Suprapubic skin (tissue), 4 donors: ENCODE results near the gene TMCC1. TPM values are rescaled to one million over a fixed set of nuclear protein-coding genes. Genes with fewer than 3 reads are reported as not detected.
A peak's percentile ranks its signal among the peaks of the same experiment; 100 is the strongest.

Source experiments
- DNase-seq, 2 donors: peaks; one replicate each; pipeline ENCODE4 v3.0.0-alpha.2; 2019; ENCODE audit warnings: low spot score in 2 of 2
- H3K27ac ChIP-seq: fragments of 200-600 bp; sonication (generic); one replicate; pipeline ENCODE4 v1.5.1; 2019
- H3K27me3 ChIP-seq: fragments of 200-600 bp; sonication (generic); one replicate; pipeline ENCODE4 v1.5.1; 2019
- H3K36me3 ChIP-seq: fragments of 200-600 bp; sonication (generic); one replicate; pipeline ENCODE4 v1.5.1; 2019
- H3K4me1 ChIP-seq: fragments of 200-600 bp; sonication (generic); one replicate; pipeline ENCODE4 v1.5.1; 2019
- H3K4me3 ChIP-seq: fragments of 200-600 bp; sonication (generic); one replicate; pipeline ENCODE4 v1.5.1; 2019; ENCODE audit warnings: mild to moderate bottlenecking
- H3K9me3 ChIP-seq: fragments of 200-600 bp; sonication (generic); one replicate; pipeline ENCODE4 v1.5.1; 2019
- CTCF ChIP-seq, 2 donors: fragments of 200-600 bp in 1 of 2; fragments of 450-650 bp in 1 of 2; sonication (generic) in 1 of 2; IDR thresholded peaks; one replicate each; pipeline ENCODE4 v1.5.1; 2016 to 2019; ENCODE audit warnings: antibody characterized with exemption in 2 of 2, mild to moderate bottlenecking in 1 of 2, moderate library complexity in 1 of 2
- EP300 ChIP-seq: sonication (generic); formaldehyde crosslinking; IDR thresholded peaks from one replicate; pipeline ENCODE4 v1.6.1; 2017; ENCODE audit warnings: antibody characterized with exemption
- POLR2A ChIP-seq, 2 donors: fragments of 450-650 bp; IDR thresholded peaks; one replicate each; pipeline ENCODE4 v1.6.1; 2017; ENCODE audit warnings: antibody characterized with exemption in 2 of 2, mild to moderate bottlenecking in 2 of 2, moderate library complexity in 2 of 2
- POLR2AphosphoS5 ChIP-seq, 3 donors: sonication (generic); formaldehyde crosslinking; IDR thresholded peaks; one replicate each; pipeline ENCODE4 v1.6.1; 2017; ENCODE audit warnings: antibody characterized with exemption in 3 of 3
- WGBS: methylation state at CpG from one replicate; pipeline ENCODE4 v1.1.5; 2018; 5-methylcytosine and 5-hydroxymethylcytosine counted together
- total RNA-seq, 4 donors: library from RNA; depleted of rRNA; stranded (reverse); fragments of >200 nt; gene quantifications; one replicate each; pipeline ENCODE4 v1.1.0, GENCODE V29; 2016

The TMCC1 gene
- total RNA-seq, 4 donors from 2014 or later: 14.6 to 26.4 (median 22.4) TPM

GRCh38 chr3:129598484-129598883 lies 295.0 kb downstream of the TMCC1 start:
- Histone ChIP-seq H3K36me3 (no peaks in the 10 kb centered on the region), H3K9me3 (no peaks in the 10 kb centered on the region), H3K4me1 (peaks cover 88% of the 10 kb centered on the region), H3K27ac (peak overlapping the region; percentile 91), H3K27me3 (no peaks in the 10 kb centered on the region), H3K4me3 (no peak overlapping the region)
- no peak for DNase-seq
- TF ChIP-seq POLR2AphosphoS5 (IDR thresholded peaks at IDR 0.05) (no peak), CTCF (IDR thresholded peaks at IDR 0.05) (no peak), EP300 (no peak), POLR2A (IDR thresholded peaks at IDR 0.05) (no peak)
- WGBS: 58% methylated on average over 4 of the region's 11 CpGs

GRCh38 chr3:129598000-129598381 lies 295.5 kb downstream of the TMCC1 start:
- Histone ChIP-seq H3K9me3 (no peaks in the 10 kb centered on the region), H3K4me1 (peaks cover 88% of the 10 kb centered on the region), H3K27ac (peak overlapping the region; percentile 91)

More at GRCh38 chr3:129598000-129598381, 295.5 kb downstream of the TMCC1 start:
- TF ChIP-seq POLR2A (IDR thresholded peaks at IDR 0.05) (no peak), EP300 (no peak), CTCF (IDR thresholded peaks at IDR 0.05) (no peak), POLR2AphosphoS5 (IDR thresholded peaks at IDR 0.05) (no peak)
- H3K4me3 ChIP-seq: peak overlapping the region; percentile 4
- H3K36me3 ChIP-seq: no peaks in the 10 kb centered on the region
- no peaks in the 10 kb centered on the region for H3K27me3 ChIP-seq
- 52% methylated on average over 4 of the region's 5 CpGs for WGBS
- DNase-seq: no peak

Other genes starting within 250 kb of the TMCC1 start
- gene TRH, start 81.0 kb upstream of the TMCC1 start, total RNA-seq: not detected
- not detected for gene ALG1L2, start 188.1 kb upstream of the TMCC1 start, total RNA-seq